GM12891 (cell line): ENCODE results near the gene SUSD5.

Source experiments
- POLR2A ChIP-seq: IDR thresholded peaks from 2 replicates; pipeline ENCODE4 v1.6.1; 2011; ENCODE audit warnings: low read depth, low read length, control low read depth
- POLR2AphosphoS5 ChIP-seq: IDR thresholded peaks from 2 replicates; pipeline ENCODE4 v1.6.1; 2011; ENCODE audit warnings: low read depth, low read length, control low read depth

DNA sequence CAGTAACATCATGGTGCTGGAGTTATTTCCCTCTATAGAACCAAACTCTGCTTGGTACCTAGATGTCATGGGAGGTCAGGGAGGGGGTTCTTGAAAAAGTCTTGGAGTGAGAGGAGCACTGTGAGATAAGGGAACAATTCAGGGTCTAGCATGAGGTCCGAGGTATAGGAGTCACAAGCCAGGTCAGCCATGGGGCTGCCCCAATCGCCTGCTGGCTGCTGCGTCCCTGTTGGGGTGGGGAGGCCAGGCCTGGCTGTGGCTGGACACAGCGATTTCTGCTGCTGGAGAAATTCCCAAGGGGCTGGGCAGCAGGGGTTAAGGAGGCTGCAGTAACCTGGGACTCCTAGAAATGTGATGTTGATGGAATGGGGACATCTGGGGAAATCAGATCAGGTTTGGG is 44.9 kb downstream of the SUSD5 start:
- TF ChIP-seq POLR2AphosphoS5 (no peak), POLR2A (no peak)
